GM10266 (cell line): Measurements from ENCODE around the gene PITPNB.

Experiments
- DNase-seq: peaks from one replicate; pipeline ENCODE4 v3.0.0; 2012; ENCODE audit errors: extremely low spot score
- CTCF ChIP-seq: IDR thresholded peaks from 2 replicates; pipeline ENCODE4 v1.5.1; 2012; ENCODE audit warnings: mild to moderate bottlenecking, low read depth; ENCODE audit not compliant: control insufficient read depth, insufficient read depth; ENCODE audit errors: missing control alignments

The PITPNB gene

GRCh38 chr22:27867085-27867952, 51.7 kb downstream of the PITPNB start:
- DNase-seq = no peak
- TF ChIP-seq CTCF = no peak

GRCh38 chr22:27866135-27867084, 52.6 kb downstream of the PITPNB start:
- DNase-seq = no peak
- TF ChIP-seq CTCF = no peak

DNA sequence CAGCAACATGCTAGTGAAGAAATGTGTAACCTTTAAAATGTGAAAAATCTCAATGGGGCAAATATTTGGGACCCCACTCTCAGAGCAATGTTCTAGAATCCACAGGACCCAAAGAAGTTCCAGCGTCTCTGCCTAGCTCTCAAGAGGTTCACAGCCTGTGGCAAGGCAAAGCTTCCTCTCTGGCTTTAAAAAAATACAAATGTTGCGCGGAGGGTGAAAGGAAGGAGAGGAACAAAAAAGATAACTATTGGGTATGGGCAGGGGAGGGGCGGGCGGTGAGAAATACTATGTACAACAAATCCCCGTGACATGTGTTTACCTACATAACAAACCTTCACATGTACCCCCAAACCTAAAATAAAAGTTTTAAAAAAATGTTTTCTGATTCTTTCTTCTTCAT, 53.6 kb downstream of the PITPNB start:
- no peak for DNase-seq
- no peak for TF ChIP-seq CTCF

GRCh38 chr22:27863556-27863955, 55.5 kb downstream of the PITPNB start:
- DNase-seq = no peak
- no peak for TF ChIP-seq CTCF

GRCh38 chr22:27863001-27863400, 56.1 kb downstream of the PITPNB start:
- no peak for DNase-seq
- TF ChIP-seq CTCF = no peak

GRCh38 chr22:27859336-27859735, 59.7 kb downstream of the PITPNB start:
- TF ChIP-seq CTCF = no peak

More at GRCh38 chr22:27859336-27859735, 59.7 kb downstream of the PITPNB start:
- no peak for DNase-seq
